ENCODE data around the gene PFKFB2.

DNA sequence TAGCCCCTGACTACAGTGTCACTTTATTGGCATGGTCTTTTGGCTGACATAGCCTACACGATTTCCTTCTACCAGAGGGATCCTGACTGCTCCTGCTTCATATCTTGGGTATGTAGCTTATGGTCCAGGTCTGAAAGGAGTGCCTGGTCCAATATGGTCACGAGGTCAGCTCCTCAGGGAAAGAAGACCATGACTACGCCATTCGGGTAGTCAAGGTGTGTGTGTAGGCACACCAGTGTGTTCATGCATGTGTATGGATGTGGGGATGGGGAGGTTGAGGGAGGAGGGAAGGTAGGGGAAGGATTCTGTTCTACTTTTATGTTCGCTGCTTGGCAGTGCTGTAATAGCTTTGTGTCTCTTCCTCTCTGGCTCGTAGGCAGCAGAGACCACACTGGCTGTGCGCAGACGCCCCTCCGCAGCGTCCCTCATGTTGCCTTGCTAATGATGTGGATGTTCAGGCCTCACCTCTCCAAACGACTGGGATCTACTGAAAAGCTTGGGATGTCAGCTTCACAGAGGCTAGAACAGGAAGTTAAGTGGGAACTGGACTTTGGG is 25.6 kb downstream of the PFKFB2 start:
- TF ChIP-seq, protein P1, sequence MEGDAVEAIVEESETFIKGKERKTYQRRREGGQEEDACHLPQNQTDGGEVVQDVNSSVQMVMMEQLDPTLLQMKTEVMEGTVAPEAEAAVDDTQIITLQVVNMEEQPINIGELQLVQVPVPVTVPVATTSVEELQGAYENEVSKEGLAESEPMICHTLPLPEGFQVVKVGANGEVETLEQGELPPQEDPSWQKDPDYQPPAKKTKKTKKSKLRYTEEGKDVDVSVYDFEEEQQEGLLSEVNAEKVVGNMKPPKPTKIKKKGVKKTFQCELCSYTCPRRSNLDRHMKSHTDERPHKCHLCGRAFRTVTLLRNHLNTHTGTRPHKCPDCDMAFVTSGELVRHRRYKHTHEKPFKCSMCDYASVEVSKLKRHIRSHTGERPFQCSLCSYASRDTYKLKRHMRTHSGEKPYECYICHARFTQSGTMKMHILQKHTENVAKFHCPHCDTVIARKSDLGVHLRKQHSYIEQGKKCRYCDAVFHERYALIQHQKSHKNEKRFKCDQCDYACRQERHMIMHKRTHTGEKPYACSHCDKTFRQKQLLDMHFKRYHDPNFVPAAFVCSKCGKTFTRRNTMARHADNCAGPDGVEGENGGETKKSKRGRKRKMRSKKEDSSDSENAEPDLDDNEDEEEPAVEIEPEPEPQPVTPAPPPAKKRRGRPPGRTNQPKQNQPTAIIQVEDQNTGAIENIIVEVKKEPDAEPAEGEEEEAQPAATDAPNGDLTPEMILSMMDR (IDR thresholded peaks at IDR 0.05; ENCODE audit: low read depth, low read length), result no peak
- no peak for TF ChIP-seq EZH2phosphoT487 (IDR thresholded peaks at IDR 0.05; ENCODE audit: low read depth)

Measured in OCI-LY3 (cell line).